ENCODE data around the gene OR51E2. TPM values are rescaled to one million over a fixed set of nuclear protein-coding genes. Genes with fewer than 3 reads are reported as not detected.

Gene OR51E2
- total and polyA plus RNA-seq, 2 of the 8 experiments (the other 6 are each of a cell fraction or from before 2014, with no cell fraction given) = not detected

- Histone ChIP-seq H2AK5ac (ENCODE audit: low read depth, low read length) (no peak overlapping the region), H4K91ac (replicated peaks; ENCODE audit: insufficient read length, low read length) (no peak overlapping the region), H3K27me3 (replicated peaks in 1 of 4; ENCODE audit: control insufficient read depth in 3 of 4, extremely low read depth in 1 of 4, insufficient read depth in 3 of 4, low read length in 3 of 4) (no peaks in the 10 kb centered on the region), H3K14ac (ENCODE audit: insufficient read length) (no peak overlapping the region), H2BK5ac (ENCODE audit: low read depth, low read length) (no peak overlapping the region), H2BK15ac (ENCODE audit: low read length) (no peak overlapping the region), H3K9me3 (ENCODE audit: insufficient read depth in 2 of 2, low read depth in 1 of 2, low read length in 1 of 2) (no peaks in the 10 kb centered on the region), H3K4me1 (replicated peaks in 1 of 4; ENCODE audit: control insufficient read depth in 3 of 4, insufficient read depth in 4 of 4, low read length in 3 of 4) (no peaks in the 10 kb centered on the region; a peak in 2 of 7 replicates), H3K23me2 (ENCODE audit: low read depth, low read length) (no peaks in the 10 kb centered on the region; the same call in 1 of the 2 replicates), H3K9ac (replicated peaks in 1 of 4; ENCODE audit: extremely low read depth in 1 of 4, low read depth in 3 of 4, low read length in 3 of 4) (no peak overlapping the region), H3K79me2 (ENCODE audit: control insufficient read depth in 1 of 2, insufficient read depth in 2 of 2, low read length in 2 of 2) (no peaks in the 10 kb centered on the region), H3K79me1 (ENCODE audit: low read depth, low read length) (no peaks in the 10 kb centered on the region), H2BK12ac (ENCODE audit: low read depth, low read length) (no peak overlapping the region), H3K23ac (ENCODE audit: insufficient read length) (no peak overlapping the region), H4K5ac (ENCODE audit: insufficient read length, low read depth, low read length) (no peak overlapping the region), H3K4me2 (ENCODE audit: insufficient read depth in 1 of 2, low read depth in 2 of 2, low read length in 2 of 2) (no peak overlapping the region; a peak in 1 of 4 replicates), H4K20me1 (replicated peaks in 1 of 2; ENCODE audit: control insufficient read depth in 1 of 2, insufficient read depth in 2 of 2, low read length in 2 of 2) (no peaks in the 10 kb centered on the region), H2BK20ac (ENCODE audit: low read length) (no peak overlapping the region), H3K27ac (ENCODE audit: low read depth, low read length) (no peak overlapping the region), H3K56ac (replicated peaks; ENCODE audit: insufficient read length, low read depth, low read length) (no peak overlapping the region), H3K18ac (ENCODE audit: extremely low read depth, low read length) (no peak overlapping the region), H3K36me3 (ENCODE audit: control insufficient read depth in 2 of 4, insufficient read depth in 4 of 4, low read length in 3 of 4) (no peaks in the 10 kb centered on the region), H3K4ac (replicated peaks; ENCODE audit: insufficient read length, low read depth, low read length) (no peak overlapping the region), H2AFZ (ENCODE audit: low read length) (no peak overlapping the region), H3K4me3 (ENCODE audit: extremely low read depth in 1 of 4, insufficient read depth in 2 of 4, low read depth in 3 of 4, low read length in 4 of 4) (no peak overlapping the region), H4K8ac (ENCODE audit: extremely low read depth, insufficient read depth, low read length) (no peak overlapping the region), H2BK120ac (replicated peaks; ENCODE audit: low read depth, low read length) (no peak overlapping the region)
- no peak for DNase-seq (ENCODE audit: low read depth in 1 of 2, low spot score in 2 of 2)
- 94% methylated on average over 1 of the region's 1 CpG; no CpG with 5 or more reads in 1 of the 2 experiments for whole genome bisulfite sequencing, 2 experiments (ENCODE audit: extremely low coverage in 1 of 2, insufficient coverage in 1 of 2, insufficient read length in 1 of 2, insufficient replicate concordance in 2 of 2, low coverage in 1 of 2, low lambda C conversion rate in 2 of 2, missing lambda C conversion rate in 1 of 2)
- POLR2A ChIA-PET (ENCODE audit: partially characterized antibody) = interaction anchor here (1.8 kb wide), 1 partner anchor 8 kb away, joined by 6 read pairs; the partner anchor contains the start of gene MMP26
- no peak for FAIRE-seq
- no peak for TF ChIP-seq KDM4A (IDR thresholded peaks at IDR 0.05; ENCODE audit: low read depth, low read length, severe bottlenecking)
- TF ChIP-seq CHD1 (IDR thresholded peaks at IDR 0.05; ENCODE audit: low read depth, low read length) = no peak
- no peak for TF ChIP-seq NANOG (IDR thresholded peaks at IDR 0.05; ENCODE audit: insufficient read depth, low read depth, low read length, poor library complexity, severe bottlenecking)
- TF ChIP-seq ZNF274 (IDR thresholded peaks at IDR 0.05; ENCODE audit: borderline replicate concordance, extremely low read depth, low read length) = no peak
- TF ChIP-seq CREB1 (IDR thresholded peaks at IDR 0.05) = no peak
- TF ChIP-seq EGR1 (IDR thresholded peaks at IDR 0.05; ENCODE audit: borderline replicate concordance, low read depth, low read length) = no peak
- no peak for TF ChIP-seq CTCF (IDR thresholded peaks at IDR 0.05; ENCODE audit: control extremely low read depth in 1 of 3, insufficient read depth in 1 of 3, low read depth in 1 of 3, low read length in 3 of 3)
- CTCF ChIA-PET (ENCODE audit: partially characterized antibody) = interaction anchor here (1.5 to 3.2 kb wide), 2 partner anchors 9 to 77 kb away, joined by 3 to 14 read pairs; partner anchors contain the start of gene OR51D1
These were observed 15.6 kb upstream of the OR51E2 start for GRCh38 chr11:4713241-4713640.
